ENCODE results near the gene ZNF672.
A peak's percentile ranks its signal among the peaks of the same experiment; 100 is the strongest.
"Not testable (repeated sequence)": the region's sequence is repeated elsewhere in the genome, so short reads cannot be mapped to it uniquely, and the experiment has no call there.

The ZNF672 gene

DNA sequence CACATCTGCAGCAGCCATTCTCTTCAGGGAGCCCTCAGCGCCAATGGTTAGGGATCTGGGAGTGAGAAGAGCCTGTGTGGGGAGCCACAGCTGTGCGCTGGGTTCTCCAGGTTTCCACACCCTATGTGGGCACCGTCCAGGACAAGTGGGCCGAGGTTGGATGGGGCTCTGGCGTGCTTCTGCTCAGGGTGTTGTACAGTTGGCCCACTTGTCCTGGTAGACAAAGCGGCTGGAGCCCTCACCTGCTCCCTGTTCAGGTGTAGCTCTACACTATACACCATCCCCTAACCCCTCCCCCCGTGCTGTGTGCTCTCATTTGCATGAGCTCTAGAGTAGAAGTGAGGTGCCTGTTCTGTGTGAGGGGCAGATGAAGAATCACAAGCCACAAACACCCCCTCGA, 24.5 kb upstream of the ZNF672 start:
- no peak for DNase-seq

DNA sequence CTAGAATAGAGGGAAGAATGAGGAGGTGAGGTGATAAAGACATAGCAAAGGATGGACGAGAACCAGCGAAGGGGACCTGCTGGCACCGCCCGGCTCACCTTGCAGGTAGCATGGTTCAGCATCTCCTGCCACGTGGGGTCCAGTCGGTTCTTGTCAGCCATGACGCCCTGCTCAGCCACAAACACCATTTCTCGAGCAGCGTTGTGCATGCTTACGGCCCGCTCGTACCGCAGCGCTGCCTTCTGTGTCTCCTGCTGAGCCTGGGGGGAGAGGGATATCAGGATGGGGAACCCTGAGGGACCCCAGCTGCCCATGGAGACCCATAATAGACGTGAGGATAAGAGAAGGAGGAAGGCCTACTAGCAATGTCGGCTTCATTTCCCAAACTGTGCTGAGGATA, 23.7 kb upstream of the ZNF672 start:
- DNase-seq = no peak

DNA sequence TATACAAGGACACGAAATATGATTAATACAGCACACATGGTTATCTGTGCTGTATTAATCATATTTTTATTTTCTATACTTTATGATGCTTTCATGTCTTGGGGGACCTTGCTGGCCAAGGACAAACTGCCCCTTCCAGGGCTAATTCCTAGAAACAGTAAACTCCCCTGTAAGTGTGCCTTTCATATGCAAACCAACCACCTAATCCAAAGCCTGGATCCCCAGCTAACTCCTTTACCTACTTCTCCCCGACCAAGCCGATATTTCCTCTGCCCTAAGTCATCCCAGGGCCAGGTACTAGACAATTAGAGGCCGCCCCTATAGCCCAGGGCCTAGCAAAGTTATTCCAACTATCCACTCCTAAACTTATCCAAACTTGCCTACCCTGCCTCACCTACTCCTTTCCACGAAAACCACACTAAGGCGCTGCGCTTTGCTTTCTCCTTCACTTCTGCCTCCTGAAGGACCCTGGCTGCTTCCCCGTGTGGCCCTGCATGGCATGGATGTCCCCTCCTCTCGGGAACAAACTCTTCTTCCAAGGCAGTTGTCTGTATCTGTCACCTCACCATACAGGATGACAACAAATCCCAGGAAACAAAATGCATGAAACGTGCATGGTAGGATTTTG, 22.5 kb upstream of the ZNF672 start:
- no peak for DNase-seq

DNA sequence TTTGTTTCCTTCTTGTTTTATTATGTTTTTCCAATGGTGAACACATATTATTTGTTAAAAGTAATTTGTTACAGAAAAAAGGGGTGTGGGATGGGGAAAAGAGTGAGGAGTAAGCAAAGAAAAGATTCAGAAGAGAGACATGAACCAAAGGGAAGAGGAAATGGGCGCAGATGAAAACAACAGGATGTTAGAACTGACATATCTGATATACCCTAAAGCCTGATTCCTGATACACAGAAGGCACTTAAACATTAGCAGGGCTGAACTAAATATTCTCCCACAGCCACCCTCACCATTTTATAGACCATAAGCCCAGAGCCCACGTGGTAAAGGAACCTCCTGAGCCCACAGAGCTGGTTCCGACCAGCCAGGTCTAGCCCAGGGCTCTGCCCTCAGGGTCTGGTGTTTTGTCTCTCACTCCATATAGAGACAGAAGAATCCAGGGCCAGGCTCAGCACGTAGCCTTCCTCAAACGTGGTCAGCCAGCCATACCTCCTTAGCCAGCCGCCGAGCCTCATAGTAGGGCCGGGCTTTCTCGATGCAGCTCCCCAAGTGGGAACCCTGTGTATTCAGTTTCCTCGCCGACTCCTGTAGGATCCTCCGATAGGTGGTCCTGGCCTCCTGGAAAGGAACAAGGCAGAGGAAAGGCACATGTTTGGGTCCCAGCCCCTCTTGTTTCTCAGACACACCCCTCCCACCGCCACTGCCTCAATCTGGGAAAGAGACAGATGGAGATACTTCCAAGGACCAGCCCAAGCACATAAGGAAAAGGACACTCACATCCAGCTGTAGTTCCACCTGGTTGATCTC, 21.8 kb upstream of the ZNF672 start:
- peak; percentile 43 for DNase-seq

DNA sequence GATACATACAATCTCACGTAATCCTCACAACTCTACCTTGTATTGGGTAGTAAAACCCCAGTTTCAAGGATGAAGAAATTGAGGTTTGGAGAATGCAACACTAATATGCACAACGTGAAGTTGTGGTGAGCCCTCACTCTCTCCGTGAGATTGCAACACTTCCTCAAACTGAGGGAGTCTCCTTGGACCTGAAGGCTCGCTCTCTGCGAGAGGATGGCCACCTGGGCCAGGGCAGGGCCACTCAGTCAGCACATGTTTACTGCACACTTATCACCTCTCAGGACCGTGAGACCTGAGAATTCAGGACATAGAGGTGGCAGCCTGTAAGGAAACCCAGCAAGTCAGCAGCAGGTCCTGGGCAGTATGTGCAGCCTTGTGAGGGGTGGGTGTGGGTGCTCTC, 21.0 kb upstream of the ZNF672 start:
- peak; percentile 55 for DNase-seq

DNA sequence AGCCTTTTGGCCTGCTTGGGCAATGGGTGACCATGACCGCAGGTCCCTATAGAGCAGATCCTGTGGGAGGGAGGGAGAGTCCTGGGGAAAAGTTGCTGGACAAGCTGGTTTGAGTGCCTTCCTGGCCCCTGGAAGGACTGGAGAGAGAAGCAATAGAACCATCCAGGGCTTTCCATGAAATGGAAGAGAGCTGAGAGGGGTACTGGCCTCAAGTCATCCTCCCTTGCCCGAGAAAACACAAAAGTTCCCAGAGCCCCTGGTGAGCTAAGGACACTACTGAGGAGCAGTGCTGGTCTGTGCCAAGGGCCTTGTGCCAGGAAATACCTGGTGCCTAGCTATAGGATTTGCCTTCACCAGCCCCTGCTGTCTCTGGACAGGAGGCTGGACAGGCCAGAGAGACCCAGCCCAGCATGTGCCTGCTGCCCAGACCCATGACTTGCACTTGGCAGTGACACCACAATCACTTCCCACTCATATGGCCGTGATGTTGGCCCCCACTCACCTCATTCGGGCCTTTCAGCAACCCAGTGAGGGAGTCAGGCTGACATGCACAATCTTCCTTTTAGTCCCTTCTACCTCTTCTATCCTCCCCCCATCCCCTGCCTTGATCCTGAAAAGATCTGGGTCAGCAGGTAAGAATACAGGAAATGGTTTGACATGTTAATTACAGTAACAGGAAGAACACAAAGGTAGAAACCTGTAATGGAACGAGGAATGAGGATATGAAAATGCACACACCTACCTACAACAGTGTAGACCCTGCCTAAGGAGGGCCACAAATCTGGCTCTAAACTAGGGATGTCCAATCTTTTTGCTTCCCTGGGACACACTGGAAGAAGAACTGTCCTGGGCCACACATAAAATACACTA, 19.3 kb upstream of the ZNF672 start:
- DNase-seq = peak; percentile 53

DNA sequence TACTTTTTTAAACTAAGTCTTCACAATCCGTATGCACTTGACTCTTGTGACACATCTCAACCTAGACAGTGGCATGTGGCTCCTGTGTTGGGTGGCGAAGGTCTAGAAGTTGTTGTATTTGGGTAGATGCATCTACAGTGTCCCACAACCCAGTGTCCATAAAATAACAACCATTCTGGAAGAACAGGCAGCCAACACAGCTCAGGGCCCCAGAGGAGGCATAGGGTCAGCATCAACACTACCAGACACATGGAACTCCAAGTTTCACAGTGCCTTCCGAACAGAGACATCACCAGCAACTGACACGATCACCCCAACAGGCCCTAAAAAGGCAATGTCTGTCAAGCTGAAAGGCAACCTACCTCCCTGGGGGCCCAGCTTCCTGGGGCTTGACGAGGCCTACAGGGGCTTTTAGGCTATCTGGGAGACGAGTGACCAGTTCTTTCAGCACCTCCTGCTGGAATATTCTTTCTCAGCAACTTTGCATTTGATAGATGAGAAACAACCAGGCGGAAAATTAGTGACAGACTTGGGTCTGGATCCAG, 17.9 kb upstream of the ZNF672 start:
- peak; percentile 37 for DNase-seq

DNA sequence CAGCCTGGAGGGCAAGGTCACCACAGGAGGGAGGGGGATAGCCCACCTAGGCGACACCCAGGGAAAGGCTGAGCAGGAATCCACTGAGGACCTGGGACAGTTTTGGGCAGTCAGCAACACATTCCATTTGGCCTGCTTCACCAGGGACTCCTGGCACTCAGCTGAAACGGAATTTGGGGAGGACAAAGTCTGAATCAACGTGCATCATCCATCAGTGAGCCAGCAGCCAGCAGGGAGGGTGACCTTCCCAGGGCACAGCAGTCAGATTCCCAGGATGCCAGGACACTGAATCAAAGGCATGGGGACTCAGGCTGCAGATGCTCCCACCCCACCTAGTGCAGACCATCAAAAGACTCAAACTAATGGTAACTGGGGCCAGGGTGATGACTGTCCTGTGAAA, 16.9 kb upstream of the ZNF672 start:
- DNase-seq = peak; percentile 43

DNA sequence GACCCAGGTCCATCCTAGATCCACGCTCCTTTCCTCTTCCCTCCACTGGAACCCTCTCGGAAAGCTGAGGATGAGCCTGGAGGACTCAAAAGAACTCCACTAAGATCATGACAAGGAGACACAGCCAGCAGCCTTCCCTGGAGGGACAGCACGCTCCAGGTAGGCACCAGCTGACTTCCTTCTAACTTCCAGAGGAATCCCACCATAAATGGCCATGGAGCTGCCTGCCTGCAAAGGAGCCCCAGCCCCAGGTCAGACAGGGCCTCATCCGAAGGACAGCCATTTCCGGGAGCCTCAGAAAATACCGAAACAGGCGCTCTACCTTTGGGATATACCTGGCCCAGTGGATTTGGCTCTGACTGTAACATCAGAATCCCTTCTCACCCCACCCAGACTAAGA, 16.4 kb upstream of the ZNF672 start:
- DNase-seq = peak; percentile 33

DNA sequence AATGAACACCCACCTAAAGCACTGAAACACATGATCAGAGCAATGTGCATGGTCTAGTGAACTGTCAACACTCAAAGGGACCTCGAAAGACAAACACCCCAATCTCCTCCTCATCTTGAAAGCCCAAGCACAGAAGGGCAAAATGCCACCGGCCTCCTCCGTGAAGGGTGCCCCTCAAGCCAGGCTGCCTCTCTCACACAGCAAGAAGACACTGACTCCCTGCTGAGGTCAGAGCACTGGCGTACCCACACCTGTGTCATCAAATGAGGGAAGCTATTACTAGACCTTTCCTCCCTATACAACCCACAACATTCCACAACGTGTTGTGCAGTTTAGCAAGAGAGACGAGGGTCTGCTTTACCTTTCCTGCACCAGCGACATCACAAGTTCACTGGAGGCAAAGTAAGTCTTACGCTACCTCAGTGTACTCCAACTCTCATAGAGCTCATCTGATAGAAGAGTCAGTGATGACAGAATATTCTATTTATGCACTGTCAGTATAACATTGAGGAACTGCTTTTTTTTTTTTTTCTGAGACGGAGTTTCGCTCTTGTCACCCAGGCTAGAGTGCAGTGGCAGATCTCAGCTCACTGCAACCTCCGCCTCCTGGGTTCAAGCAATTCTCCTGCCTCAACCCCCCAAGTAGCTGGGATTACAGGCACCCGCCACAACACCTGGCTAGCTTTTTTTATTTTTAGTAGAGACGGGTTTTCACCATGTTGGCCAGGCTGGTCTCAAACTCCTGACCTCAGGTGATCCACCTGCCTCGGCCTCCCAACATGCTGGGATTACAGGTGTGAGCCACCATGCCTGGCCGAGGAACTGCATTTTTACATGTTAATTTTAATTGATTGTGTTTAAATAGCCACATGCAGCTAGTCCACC, 15.6 kb upstream of the ZNF672 start:
- DNase-seq = peak; percentile 33

DNA sequence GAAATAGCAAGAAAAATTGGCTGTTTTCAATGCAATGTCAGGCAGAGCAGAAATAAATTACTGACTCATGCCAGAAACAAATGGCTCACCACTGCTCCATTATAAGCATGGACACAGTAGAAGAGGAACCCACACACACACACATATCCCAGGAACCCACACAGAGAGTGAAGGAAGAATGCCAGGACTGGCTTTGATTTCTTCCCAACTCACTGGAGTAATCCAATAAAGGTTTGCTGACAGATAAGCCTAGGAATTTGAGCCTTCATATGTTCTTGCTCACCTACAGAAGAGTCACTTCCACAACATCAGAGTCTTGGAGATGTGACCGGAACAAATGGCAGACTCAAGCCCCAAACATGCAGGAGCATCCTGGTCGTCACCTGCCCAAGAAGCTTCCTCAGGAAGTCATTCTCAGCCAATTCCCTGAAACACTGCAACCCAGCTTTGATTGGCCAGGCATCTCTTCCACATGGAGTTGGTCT, 14.5 kb upstream of the ZNF672 start:
- peak; percentile 38 for DNase-seq

DNA sequence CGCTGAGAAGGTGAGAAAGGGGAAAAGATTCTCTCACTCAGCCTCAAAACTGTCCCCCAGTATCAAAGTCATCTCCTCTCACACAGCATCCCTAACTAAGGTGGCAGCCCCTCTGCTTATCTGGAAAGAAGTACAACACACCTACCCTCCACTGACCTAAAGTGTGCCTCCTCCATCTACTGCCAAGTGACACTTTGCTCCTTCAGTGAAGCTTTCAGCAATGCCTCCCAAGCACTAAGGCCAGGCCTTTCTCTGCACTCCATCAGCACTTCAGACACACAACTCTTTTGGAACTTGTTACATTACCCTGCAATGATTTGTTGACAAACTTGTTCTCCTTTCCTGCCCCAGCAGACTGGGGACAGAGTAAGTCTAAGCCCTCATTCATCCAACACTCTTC, 13.7 kb upstream of the ZNF672 start:
- no peak for DNase-seq

DNA sequence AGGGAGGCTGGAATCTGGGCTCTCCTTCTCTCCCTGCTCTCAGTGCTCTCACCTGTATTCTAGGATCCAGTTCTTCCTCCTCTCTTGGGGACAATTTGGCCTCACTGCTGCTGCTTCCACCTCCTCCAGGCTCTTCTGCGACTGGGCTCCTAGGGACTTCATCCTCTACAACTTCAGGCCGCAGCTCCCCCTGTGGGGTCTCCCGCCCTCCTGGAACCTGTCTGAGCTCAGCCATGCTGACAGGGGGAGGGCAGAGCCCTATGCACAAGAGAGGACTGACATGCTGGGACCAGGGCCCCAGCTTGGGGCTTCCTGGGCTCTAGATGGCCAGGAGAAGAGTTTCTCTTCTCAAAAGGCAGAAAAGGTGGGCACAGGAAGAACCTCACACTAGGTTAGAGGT, 13.3 kb upstream of the ZNF672 start:
- no peak for DNase-seq

DNA sequence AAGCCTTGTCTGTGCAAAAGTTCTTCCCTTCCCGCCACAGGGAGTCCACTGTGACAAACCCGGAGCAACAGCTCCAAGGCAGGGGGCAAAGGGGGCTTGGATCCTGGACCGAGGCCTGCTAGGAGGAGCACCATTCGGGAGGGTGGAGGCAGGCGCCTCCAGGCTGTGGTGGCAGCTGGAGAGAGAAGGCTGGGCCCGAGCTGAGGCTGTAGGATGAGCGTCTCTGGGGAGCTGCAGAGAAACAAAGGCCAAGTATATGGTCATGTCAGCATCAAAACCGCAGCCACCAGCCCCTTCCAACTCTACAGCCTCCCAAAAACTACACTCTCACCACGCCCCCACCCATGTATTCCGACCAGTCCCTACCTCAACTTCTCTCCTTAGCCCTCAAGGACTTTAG, 12.9 kb upstream of the ZNF672 start:
- no peak for DNase-seq

DNA sequence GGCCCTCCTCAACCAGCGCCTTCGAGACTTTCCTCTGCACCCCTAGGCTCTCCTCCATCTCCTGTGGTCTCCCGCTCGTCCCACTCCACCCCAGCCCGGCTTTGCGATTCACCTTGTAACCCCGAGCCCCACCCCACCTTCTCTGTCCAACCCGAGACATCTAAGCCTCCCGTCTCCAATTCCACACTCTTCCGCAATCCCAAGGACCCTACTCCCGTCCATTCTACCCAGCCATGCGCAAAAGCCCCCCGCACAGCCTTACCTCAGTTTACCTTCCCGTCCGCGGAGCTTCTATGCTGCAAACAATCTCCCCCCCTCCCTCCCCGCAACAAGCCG, 12.5 kb upstream of the ZNF672 start:
- DNase-seq = no peak

DNA sequence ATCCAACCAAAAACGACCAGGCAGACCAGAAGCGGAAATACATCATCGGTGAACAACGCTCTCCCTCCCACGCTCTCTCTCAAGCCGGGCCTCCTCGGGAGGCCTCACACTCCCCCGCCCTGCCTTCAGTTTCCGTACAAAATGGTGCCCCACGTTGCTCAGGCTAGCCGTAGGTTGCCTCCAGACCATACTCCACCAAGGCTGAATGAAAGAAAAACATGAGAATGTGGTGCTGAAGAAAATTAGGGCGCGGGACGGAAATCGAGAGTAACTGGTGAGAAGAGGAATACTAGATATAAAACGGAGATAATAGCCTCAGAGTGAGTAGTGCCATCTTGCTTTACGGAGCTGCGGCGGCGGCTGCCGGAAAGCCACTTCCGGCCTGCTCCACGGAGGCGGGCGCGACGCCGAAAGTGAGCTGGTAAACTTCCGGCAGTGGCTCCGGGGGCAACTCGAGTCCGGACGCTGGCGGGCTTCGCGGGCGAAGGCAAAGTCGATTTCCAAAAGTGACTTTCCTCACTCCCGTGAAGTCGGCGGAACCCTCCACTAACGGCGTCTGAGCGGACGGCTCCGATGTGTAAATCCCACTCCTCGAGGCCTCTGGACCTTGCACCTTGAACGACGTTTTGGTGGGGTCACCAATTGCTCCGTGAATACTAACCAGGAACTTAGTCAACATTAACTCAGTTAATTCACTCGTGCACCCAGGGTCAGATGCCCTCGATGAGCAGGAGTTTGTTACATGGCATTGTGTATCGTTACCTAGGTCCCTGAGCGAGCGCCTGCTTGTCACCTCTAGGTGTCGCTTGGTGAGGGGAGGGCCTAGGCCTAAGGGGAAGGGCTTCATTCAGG, 11.9 kb upstream of the ZNF672 start, which contains the start of gene SH3BP5L:
SH3BP5L (minus strand) TSS at position 7 of the 852 bp plus-strand sequence. CDS start 980 bp downstream, outside the sequence.
- DNase-seq = peak; percentile 95

DNA sequence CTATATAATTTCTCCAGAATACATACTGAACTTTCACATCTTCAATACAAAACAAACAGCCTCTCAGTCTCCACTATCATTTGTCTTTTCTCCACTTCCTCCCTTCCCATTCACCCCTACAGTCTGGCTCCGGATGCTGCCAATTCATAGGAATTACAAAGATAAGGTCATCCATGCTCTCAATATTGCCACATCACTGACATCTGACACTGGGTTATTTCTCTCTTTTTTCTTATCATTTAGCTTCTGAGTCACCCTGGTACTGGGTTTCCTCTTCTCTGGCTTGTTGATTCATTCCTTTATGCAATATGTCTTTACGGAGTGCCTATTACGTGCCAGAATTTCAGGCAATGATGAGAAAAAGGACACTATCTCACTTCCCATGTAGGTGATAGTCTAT, 9.2 kb upstream of the ZNF672 start:
- no peak for DNase-seq

DNA sequence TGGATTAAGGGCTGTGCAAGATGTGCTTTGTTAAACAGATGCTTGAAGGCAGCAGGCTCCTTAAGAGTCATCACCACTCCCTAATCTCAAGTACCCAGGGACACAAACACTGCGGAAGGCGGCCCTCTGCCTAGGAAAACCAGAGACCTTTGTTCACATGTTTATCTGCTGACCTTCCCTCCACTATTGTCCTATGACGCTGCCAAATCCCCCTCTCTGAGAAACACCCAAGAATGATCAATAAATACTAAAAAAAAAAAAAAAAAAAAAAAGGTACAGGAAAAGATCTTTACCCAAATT, 7.4 kb upstream of the ZNF672 start:
- not testable (repeated sequence) for DNase-seq

DNA sequence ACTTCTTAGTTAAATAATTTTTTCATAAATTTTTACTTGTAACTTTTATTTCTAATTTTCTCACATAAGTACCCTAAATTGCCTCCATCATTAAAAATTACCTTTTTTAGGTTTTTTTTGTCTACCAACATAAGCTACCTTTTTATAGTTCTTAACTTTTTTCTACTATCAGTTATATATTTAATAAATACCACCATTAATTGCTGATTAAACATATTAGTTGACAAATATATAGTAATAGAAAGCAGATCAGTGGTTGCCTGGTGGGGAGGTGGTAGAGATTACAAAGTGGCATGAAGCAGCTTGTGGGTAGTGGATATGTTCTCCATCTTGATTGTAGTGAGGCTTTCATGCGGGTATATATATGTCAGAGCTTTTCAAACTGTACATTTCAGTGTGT, 6.2 kb upstream of the ZNF672 start:
- no peak for DNase-seq

DNA sequence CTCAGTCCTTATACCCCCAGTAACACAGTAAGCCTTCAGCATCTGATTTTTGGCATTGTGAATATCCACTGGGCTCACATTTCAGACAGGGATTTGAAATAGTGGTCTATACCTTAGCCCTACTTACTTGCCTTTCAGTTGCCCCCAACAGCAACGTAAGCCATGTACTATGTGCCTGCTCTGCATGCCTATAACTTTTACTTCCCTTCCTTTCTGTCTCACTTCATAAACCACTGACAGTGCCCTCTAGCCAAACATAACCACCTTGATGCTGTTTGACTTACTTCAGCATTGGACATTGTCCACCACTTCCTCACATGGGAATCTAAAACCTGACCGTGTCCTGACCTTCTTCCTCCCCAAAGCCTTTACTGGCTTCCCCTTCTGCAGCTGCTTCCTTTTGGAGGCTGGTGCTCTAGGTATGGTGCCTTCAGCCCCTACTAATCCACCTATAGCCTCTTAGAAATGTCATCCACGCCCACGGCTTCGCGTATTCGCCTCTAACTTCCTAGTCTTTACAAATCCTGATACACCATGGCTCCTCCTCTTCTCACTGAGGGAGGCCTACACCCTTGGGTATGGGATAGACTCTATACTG, 3.6 kb upstream of the ZNF672 start:
- DNase-seq = no peak
